CD14-positive monocyte (primary cell): ENCODE measurements around the gene CTNNBL1. TPM values are rescaled to one million over a fixed set of nuclear protein-coding genes. Genes with fewer than 3 reads are reported as not detected.
A peak's percentile ranks its signal among the peaks of the same experiment; 100 is the strongest.

ENCODE experiments used
- DNase-seq, 3 donors: peaks; one replicate each; pipeline ENCODE4 v3.0.0-alpha.2; 2011 to 2022
- H2AFZ ChIP-seq: 2 replicates; pipeline ENCODE4 v1.6.0; 2012; ENCODE audit warnings: mild to moderate bottlenecking, low read depth, low read length, inconsistent platforms; ENCODE audit not compliant: insufficient read depth, poor library complexity, severe bottlenecking
- H3K27ac ChIP-seq, 2 donors: 1 replicate in 1 of 2; 2 replicates in 1 of 2; pipeline ENCODE4 v1.5.1; 2012 to 2013; ENCODE audit warnings: low read length in 2 of 2, control low read depth in 1 of 2, inconsistent platforms in 1 of 2, low read depth in 1 of 2, mild to moderate bottlenecking in 1 of 2
- H3K27me3 ChIP-seq, 2 donors: one replicate each; pipeline versions ENCODE4 v1.6.0 to v1.6.1; 2011 to 2013; ENCODE audit warnings: low read length in 2 of 2; ENCODE audit not compliant: control insufficient read depth in 2 of 2, insufficient read depth in 2 of 2
- H3K36me3 ChIP-seq, 2 donors: replicated peaks in 1 of 2; 1 replicate in 1 of 2; 2 replicates in 1 of 2; pipeline versions ENCODE4 v1.5.1 to v1.6.1; 2012 to 2013; ENCODE audit warnings: low read length in 2 of 2, control low read depth in 1 of 2, inconsistent platforms in 1 of 2, mild to moderate bottlenecking in 1 of 2; ENCODE audit not compliant: insufficient read depth in 2 of 2, control insufficient read depth in 1 of 2
- H3K4me1 ChIP-seq, 2 donors: 1 replicate in 1 of 2; 2 replicates in 1 of 2; pipeline versions ENCODE4 v1.5.1 to v1.6.1; 2012 to 2013; ENCODE audit warnings: low read length in 2 of 2, control low read depth in 1 of 2, inconsistent platforms in 1 of 2, mild to moderate bottlenecking in 1 of 2, moderate library complexity in 1 of 2; ENCODE audit not compliant: insufficient read depth in 2 of 2, control insufficient read depth in 1 of 2
- H3K4me2 ChIP-seq: replicated peaks from 2 replicates; pipeline ENCODE3; 2012; ENCODE audit warnings: low read length, moderate library complexity, mild to moderate bottlenecking; ENCODE audit not compliant: poor library complexity, severe bottlenecking; ENCODE audit errors: extremely low read depth
- H3K4me3 ChIP-seq, 3 experiments: fragments of 200-600 bp in 1 of 3; sonication (generic) in 1 of 3; replicated peaks in 1 of 3; 1 replicate in 2 of 3; 2 replicates in 1 of 3; pipeline ENCODE4 v1.5.1; 2011 to 2013; ENCODE audit warnings: low read length in 3 of 3, mild to moderate bottlenecking in 3 of 3, control low read depth in 2 of 3, low read depth in 2 of 3, inconsistent platforms in 1 of 3, moderate library complexity in 1 of 3
- H3K79me2 ChIP-seq: 2 replicates; pipeline ENCODE4 v1.6.0; 2012; ENCODE audit warnings: mild to moderate bottlenecking, control low read depth, inconsistent platforms, low read length, moderate library complexity; ENCODE audit not compliant: insufficient read depth
- H3K9ac ChIP-seq: 2 replicates; pipeline ENCODE4 v1.6.0; 2017; ENCODE audit warnings: low read length, mild to moderate bottlenecking; ENCODE audit not compliant: insufficient read depth, poor library complexity, severe bottlenecking
- H3K9me3 ChIP-seq, 2 donors: replicated peaks in 1 of 2; 1 replicate in 1 of 2; 2 replicates in 1 of 2; pipeline versions ENCODE4 v1.5.1 to v1.6.1; 2012 to 2013; ENCODE audit warnings: low read length in 2 of 2, control low read depth in 1 of 2; ENCODE audit not compliant: control insufficient read depth in 1 of 2, insufficient read depth in 1 of 2
- H4K20me1 ChIP-seq: 2 replicates; pipeline ENCODE4 v1.6.0; 2012; ENCODE audit warnings: mild to moderate bottlenecking, low read length, control low read depth, moderate library complexity; ENCODE audit not compliant: insufficient read depth
- H3K27ac Mint-ChIP-seq, 7 donors: one replicate each; pipeline ENCODE4 v1.8.0; 2020; ENCODE audit warnings: mild to moderate bottlenecking in 7 of 7, mixed read lengths in 7 of 7, moderate library complexity in 6 of 7, inconsistent platforms in 2 of 7
- H3K27me3 Mint-ChIP-seq, 3 donors: one replicate each; pipeline ENCODE4 v1.8.0; 2021 to 2022; ENCODE audit warnings: low read depth in 3 of 3, mild to moderate bottlenecking in 3 of 3, mixed read lengths in 3 of 3, moderate library complexity in 3 of 3, inconsistent platforms in 1 of 3
- H3K36me3 Mint-ChIP-seq, 2 donors: one replicate each; pipeline ENCODE4 v1.8.0; 2020; ENCODE audit warnings: mixed read lengths in 2 of 2, inconsistent platforms in 1 of 2, mild to moderate bottlenecking in 1 of 2
- H3K4me1 Mint-ChIP-seq: one replicate; pipeline ENCODE4 v1.8.0; 2020; ENCODE audit warnings: mild to moderate bottlenecking, mixed read lengths
- H3K4me3 Mint-ChIP-seq, 2 donors: one replicate each; pipeline ENCODE4 v1.8.0; 2020; ENCODE audit warnings: mild to moderate bottlenecking in 2 of 2, mixed read lengths in 2 of 2, moderate library complexity in 1 of 2
- H3K9me3 Mint-ChIP-seq, 7 donors: one replicate each; pipeline ENCODE4 v1.8.0; 2020 to 2022; ENCODE audit warnings: mixed read lengths in 7 of 7, mild to moderate bottlenecking in 6 of 7, moderate library complexity in 6 of 7, inconsistent platforms in 2 of 7
- WGBS: methylation state at CpG from one replicate; pipeline ENCODE4 v1.1.5; 2013; ENCODE audit warnings: missing lambda C conversion rate; ENCODE audit not compliant: insufficient coverage; 5-methylcytosine and 5-hydroxymethylcytosine counted together
- intact Hi-C, 2 donors: fragments of 100-400 bp; cut with micrococcal nuclease; formaldehyde crosslinking; loops; one replicate each; pipeline versions ENCODE4 v1.15.0 to v1.15.1; 2023
- polyA plus RNA-seq, 3 donors: library from polyadenylated mRNA; depleted of rRNA in 1 of 3; unstranded in 2 of 3; stranded (reverse) in 1 of 3; fragments of 300-500 nt in 2 of 3; fragments of >200 nt in 1 of 3; fragmentation: Illumina TruSeq in 2 of 3; gene quantifications; 1 replicate in 2 of 3; 2 replicates in 1 of 3; pipeline ENCODE4 v1.2.3, GENCODE V29; 2012 to 2021
- TF ChIP-seq, protein P1 (sequence below): fragments of 200-600 bp; IDR thresholded peaks from one replicate; pipeline ENCODE4 v1.8.0; 2022; ENCODE audit warnings: antibody characterized with exemption, mild to moderate bottlenecking

Gene CTNNBL1
- polyA plus RNA-seq, 3 donors, result 35.5 to 83.2 (median 77.3) TPM

DNA sequence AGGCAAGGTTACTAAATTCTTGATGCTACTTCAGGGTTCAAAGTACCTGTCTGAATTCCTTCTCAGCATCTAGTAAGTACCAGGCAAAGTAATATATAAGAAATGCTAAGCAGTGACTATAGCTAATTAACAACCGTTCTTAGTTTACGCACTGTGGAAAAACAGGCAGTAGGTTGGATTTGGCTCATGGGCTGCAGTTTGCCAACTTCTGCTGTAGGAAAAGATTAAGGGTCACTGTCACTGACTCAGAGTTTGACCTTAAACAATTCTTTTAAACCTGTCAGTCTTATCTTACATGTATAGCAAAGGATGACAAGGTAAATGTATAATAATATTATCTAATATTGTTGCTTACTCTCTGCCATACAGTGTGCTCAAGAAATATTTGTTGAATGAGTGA lies 42.3 kb downstream of the CTNNBL1 start:
- Histone ChIP-seq H3K79me2 (peaks cover 4% of the 10 kb centered on the region), H3K9me3 (peaks cover 0 to 6% of the 10 kb centered on the region in 2 donors), H3K9ac (no peak overlapping the region), H3K4me3 (no peak overlapping the region), H3K4me2 (no peak overlapping the region), H2AFZ (no peak overlapping the region), H3K4me1 (no peaks in the 10 kb centered on the region), H3K27ac (no peak overlapping the region), H3K36me3 (peaks cover 63 to 97% of the 10 kb centered on the region in 2 donors), H4K20me1 (peaks cover 26% of the 10 kb centered on the region), H3K27me3 (no peaks in the 10 kb centered on the region)
- Mint-ChIP-seq H3K9me3 (peaks cover 0 to 3% (median 0%) of the 10 kb centered on the region in 7 donors), H3K36me3 (peaks cover 80 to 87% of the 10 kb centered on the region in 2 donors), H3K27ac (no peak overlapping the region), H3K4me1 (no peaks in the 10 kb centered on the region), H3K27me3 (peaks cover 0 to 1% (median 0%) of the 10 kb centered on the region in 3 donors), H3K4me3 (no peak overlapping the region)
- intact Hi-C loops, result no loop called here
- TF ChIP-seq, protein P1, sequence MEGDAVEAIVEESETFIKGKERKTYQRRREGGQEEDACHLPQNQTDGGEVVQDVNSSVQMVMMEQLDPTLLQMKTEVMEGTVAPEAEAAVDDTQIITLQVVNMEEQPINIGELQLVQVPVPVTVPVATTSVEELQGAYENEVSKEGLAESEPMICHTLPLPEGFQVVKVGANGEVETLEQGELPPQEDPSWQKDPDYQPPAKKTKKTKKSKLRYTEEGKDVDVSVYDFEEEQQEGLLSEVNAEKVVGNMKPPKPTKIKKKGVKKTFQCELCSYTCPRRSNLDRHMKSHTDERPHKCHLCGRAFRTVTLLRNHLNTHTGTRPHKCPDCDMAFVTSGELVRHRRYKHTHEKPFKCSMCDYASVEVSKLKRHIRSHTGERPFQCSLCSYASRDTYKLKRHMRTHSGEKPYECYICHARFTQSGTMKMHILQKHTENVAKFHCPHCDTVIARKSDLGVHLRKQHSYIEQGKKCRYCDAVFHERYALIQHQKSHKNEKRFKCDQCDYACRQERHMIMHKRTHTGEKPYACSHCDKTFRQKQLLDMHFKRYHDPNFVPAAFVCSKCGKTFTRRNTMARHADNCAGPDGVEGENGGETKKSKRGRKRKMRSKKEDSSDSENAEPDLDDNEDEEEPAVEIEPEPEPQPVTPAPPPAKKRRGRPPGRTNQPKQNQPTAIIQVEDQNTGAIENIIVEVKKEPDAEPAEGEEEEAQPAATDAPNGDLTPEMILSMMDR, result no peak
- no peak for DNase-seq
- no CpG with 5 or more reads among the region's 2 CpGs for WGBS

DNA sequence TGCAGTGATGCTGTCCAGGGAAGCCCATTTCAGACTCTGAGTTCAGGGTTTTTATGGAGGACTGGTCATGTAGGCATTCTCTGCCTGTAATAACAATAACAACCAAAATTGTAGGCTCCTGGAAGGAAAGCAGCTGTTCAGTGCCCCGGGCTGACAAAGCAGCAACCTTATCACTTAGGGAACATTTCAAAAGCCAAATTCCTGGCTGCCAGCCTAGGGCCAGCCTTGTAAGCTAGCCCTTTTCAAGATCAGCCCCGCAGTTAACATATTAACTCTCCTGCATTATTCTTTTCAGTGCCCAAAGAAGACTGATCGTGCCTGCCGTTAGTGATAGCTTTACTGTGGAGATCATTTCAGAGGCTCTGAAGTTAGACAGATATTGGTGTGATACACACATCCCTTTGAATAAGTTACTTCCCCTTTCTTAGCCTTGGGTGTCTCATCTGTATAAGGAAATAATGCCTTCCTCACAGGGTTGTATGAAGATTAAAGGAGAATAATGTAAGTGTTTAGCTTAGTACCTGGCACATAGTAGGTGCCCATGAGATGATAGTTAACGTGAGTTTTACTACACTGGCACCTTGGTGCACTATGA lies 44.1 kb downstream of the CTNNBL1 start:
- H3K36me3 ChIP-seq, result peaks cover 61 to 99% of the 10 kb centered on the region in 2 donors
- H3K4me2 ChIP-seq, result no peak overlapping the region
- H3K27ac ChIP-seq, result peak overlapping the region in 1 of 2 donors; percentile 30
- H3K9me3 Mint-ChIP-seq, result no peaks in the 10 kb centered on the region
- H3K36me3 Mint-ChIP-seq, result peaks cover 77 to 87% of the 10 kb centered on the region in 2 donors
- H3K27ac Mint-ChIP-seq, result peak overlapping the region in 2 of 7 donors; percentile 26 to 41
- H3K4me1 Mint-ChIP-seq, result no peaks in the 10 kb centered on the region
- peaks cover 4% of the 10 kb centered on the region for H3K79me2 ChIP-seq
- H3K27me3 ChIP-seq, result no peaks in the 10 kb centered on the region
- H3K9ac ChIP-seq, result no peak overlapping the region
- peaks cover 0 to 6% of the 10 kb centered on the region in 2 donors for H3K9me3 ChIP-seq
- H4K20me1 ChIP-seq, result peaks cover 25% of the 10 kb centered on the region
- no peak for DNase-seq
- H3K4me3 ChIP-seq, result no peak overlapping the region
- TF ChIP-seq, protein P1, result no peak
- H2AFZ ChIP-seq, result no peak overlapping the region
- no peak overlapping the region for H3K4me3 Mint-ChIP-seq
- no peaks in the 10 kb centered on the region for H3K4me1 ChIP-seq
- intact Hi-C loops, result no loop called here
- peaks cover 0 to 1% (median 0%) of the 10 kb centered on the region in 3 donors for H3K27me3 Mint-ChIP-seq
- WGBS, result no CpG with 5 or more reads among the region's 5 CpGs
